ENCODE results near the gene SRSF2. TPM values are rescaled to one million over a fixed set of nuclear protein-coding genes. Genes with fewer than 3 reads are reported as not detected.
"Not testable (repeated sequence)": the region's sequence is repeated elsewhere in the genome, so short reads cannot be mapped to it uniquely, and the experiment has no call there.

SRSF2 gene, protein sequence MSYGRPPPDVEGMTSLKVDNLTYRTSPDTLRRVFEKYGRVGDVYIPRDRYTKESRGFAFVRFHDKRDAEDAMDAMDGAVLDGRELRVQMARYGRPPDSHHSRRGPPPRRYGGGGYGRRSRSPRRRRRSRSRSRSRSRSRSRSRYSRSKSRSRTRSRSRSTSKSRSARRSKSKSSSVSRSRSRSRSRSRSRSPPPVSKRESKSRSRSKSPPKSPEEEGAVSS
- polyA plus RNA-seq (ENCODE audit: insufficient read length) = 189 TPM

GRCh38 chr17:76737082-76737675 is at the start of gene SRSF2:
SRSF2 (minus strand) TSS chr17:76737331; CDS start chr17:76737160, 171 bp downstream.
- DNase-seq = peak; percentile 98

DNA sequence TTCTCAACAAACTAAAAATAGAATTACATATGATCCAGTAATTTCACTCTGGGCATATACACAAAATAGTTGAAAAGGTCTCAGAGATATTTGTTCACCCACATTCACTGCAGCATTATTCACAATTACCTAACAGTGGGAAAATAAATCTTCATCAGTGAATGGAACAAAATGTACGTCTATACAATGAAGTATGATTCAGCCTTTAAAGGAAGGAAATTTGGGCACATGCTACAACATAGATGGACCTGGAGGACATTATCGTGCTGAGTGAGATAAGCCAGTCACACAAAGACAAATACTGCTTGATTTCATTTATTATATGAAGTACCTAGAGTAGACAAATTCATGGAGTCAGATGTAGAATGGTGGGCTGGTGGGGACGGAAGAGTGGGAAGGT is 47.8 kb upstream of the SRSF2 start:
- DNase-seq = no peak

- DNase-seq = no peak
Measured at GRCh38 chr17:76783146-76783545, 46.0 kb upstream of the SRSF2 start.

- no peak for DNase-seq
Measured at GRCh38 chr17:76781056-76781982, 44.2 kb upstream of the SRSF2 start.

DNA sequence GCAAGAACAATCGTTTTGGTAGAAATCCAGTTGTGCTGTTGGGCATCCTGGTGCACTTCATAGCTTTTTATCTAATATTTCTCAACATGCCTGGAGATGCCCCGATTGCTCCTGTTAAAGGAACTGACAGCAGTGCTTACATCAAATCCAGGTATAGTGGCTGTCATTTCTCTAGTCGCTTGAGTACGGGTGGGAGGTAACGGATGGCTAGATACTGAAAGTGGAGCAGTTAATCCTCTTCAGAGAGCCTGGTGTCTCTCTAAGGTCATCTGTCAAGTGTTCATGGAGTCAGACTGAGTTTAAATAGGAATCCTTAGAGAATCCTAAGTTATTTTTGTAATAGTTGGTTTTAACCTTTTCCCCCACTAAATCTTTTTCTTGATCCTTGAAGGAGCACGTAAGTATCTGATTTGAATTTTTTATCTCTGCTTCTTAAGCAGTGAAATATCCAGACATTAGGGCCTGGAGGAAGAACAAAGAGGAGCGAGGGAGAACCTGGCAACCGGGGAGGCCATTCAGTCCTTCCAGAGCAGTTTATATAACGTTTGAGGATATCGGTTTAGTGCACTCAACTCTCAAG is 38.0 kb upstream of the SRSF2 start:
- DNase-seq = no peak

DNA sequence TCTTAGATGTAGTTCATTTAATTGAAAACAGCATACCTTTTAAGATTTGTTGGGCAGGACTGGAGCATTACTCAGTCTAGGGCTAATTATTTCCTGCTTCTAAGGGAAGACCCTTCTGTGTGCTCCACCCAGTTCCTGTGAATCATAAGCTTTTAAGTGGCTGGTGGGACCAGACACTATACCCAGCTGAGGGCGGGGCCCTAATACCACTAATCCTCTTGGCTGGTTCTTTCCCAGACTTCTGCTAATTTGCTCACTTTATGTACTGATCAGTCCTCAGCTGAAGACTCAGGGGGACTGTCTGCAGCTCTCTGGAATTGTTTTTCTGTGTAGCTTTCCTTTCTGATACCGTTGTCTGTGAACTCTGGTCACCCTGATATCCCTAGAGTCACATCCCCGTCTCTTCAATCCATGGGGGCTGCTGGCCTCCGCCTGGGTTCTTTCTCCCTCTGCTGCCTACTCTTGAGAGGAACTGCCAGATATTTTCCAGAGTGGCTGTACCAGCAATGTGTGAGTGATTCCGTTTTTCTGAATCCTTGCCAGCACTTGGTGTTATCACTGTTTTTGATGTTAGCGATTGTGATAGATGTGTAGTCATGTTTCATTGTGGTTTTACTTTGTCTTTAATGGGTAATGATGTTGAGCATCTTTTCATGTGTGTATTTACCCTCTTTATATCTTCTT is 35.9 kb upstream of the SRSF2 start:
- DNase-seq = no peak

DNA sequence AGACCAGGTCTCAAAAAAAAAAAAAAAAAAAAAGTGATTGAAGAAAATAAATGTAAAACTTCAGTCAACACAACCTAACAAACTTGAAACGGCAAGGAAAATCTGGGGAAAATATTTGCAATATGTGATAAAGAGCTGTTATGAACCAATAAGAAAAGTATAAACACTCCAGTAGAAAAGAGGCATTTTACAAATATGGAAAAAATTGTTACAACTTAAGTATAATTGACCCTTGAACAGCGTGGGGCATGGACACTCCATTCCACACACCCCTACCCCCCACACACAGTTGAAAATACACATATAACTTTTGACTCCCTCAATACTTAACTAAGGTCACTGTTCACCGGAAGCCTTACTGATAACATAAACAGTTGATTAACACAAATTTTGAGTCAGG is 21.4 kb upstream of the SRSF2 start:
- DNase-seq = no peak

DNA sequence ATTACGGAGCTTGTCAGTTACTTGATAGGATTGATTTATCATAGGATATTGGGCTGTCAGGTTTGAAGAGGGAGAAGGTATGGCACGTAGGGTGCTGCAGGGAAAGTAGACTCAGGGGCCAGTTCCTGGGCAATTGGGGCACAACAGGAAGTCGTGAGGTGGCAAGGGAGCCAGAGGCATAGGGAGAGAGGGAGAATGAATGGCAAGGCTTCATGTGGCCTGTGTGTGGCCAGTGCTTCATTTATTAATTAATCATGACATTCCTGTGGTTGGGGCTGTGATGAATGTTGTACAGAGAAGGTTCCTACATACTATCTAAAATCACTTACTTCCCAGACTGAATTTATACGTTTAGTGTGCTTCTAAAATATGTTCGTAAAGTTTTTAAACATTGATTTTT is 20.1 kb upstream of the SRSF2 start:
- no peak for DNase-seq

GRCh38 chr17:76755285-76755684 is 18.2 kb upstream of the SRSF2 start:
- DNase-seq = no peak

DNA sequence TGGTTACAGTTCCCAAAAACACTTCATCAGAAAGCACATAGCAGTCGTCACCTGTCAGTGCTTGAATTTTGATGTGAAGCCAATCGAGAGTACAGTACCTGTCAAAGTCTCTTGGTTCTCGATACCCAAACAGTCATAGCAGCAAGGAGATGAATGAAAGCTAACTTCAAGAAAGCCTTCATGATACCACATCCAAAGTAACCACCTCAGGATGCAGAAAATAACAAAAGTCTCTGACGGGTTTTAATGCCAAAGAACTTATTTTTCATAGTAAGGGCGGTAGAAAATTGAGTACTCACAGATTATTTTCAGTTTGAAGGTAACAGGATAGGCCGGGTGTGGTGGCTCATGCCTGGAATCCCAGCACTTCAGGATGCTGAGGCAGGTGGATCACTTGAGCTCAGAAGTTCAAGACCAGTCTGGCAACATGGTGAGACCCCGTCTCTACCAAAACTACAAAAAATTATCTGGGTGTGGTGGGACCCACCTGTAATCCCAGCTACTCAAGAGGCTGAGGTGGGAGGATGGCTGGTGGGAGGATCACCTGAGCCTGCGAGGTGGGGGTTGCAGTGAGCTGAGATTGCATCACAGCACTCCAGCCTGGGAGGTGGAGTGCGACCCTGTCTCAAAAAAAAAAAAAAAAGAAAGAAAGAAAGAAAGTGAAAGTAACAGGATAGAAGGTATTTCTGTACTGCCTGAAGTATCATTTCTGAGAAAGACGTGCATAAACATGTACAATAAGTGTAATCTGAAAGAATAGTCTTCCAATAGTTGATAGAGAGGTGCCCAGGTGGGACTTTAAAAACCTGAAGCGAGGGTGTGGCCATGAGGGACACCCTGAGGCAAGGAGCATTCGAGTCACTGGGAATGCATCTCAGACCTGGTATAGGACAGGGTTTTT is 16.2 kb upstream of the SRSF2 start:
- DNase-seq = no peak

GRCh38 chr17:76752006-76752405 is 14.9 kb upstream of the SRSF2 start:
- DNase-seq = no peak

DNA sequence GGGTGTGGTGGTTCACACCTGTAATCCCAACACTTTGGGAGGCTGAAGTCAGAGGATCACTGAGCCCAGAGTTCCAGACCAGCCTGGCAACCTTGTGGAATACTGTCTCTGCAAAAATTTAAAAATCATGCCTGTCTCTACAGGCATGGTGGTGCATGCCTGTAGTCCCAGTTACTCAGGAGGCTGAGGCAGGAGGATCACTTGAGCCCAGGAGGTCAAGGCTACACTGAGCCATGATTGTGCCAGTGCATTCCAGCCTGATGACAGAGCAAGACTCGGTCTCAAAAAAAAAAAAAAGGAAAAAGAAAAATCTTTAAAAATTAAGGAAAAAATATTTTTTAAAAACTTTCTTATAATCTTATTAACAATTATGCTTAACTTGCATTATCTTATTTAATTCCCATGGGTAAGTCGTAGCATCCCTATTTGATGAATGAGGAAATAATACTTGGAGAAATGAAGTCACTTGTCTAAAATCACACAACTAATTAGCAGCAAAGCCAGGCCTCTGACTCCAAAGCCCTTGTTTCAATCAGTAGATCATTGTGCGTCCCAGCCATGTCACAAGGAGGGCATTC is 14.4 kb upstream of the SRSF2 start:
- DNase-seq = no peak

DNA sequence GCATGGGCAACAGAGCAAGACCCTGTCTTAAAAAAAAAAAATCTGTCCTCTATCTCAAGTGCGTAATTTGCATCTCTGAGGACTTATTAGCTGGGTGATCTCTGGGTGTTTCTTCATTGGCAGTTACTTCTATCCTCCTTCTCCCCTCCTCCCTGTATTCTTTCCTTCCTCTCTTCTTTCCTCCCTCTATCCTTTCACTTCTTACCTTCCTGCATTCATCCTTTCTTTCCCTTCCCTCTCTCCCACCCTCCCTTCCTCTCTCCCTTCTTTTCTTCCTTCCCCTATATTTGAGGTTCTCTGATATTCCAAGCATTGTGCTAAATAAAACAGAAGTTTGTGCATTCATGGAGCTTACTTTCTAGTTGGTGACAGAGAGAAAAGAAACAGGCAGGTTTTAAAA is 11.5 kb upstream of the SRSF2 start:
- DNase-seq = no peak

GRCh38 chr17:76747716-76748363 is 10.7 kb upstream of the SRSF2 start:
- no peak for DNase-seq

- not testable (repeated sequence) for DNase-seq
Measured at GRCh38 chr17:76745785-76746184, 8.7 kb upstream of the SRSF2 start.

GRCh38 chr17:76744747-76745146 is 7.6 kb upstream of the SRSF2 start:
- no peak for DNase-seq

DNA sequence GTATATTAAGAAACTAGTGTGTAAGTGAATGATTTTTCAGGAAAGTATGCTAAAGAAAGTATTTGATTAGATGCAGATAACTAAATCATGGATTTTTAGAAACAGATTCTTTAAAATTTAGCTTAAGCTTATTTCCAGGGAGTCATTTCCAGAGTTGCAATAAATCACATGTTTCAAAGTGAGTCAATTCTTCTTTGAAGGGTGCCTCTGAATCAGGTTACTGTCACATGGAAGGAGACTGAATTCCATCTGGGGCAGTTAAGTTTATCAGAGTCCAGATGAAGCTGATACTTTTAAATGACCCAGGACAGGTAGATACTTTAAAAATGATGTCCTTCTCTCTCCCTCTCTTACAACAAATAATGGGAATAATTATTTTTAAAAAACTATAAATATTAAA is 5.8 kb upstream of the SRSF2 start:
- no peak for DNase-seq

GRCh38 chr17:76740329-76741118 is 3.4 kb upstream of the SRSF2 start:
- DNase-seq = no peak

DNA sequence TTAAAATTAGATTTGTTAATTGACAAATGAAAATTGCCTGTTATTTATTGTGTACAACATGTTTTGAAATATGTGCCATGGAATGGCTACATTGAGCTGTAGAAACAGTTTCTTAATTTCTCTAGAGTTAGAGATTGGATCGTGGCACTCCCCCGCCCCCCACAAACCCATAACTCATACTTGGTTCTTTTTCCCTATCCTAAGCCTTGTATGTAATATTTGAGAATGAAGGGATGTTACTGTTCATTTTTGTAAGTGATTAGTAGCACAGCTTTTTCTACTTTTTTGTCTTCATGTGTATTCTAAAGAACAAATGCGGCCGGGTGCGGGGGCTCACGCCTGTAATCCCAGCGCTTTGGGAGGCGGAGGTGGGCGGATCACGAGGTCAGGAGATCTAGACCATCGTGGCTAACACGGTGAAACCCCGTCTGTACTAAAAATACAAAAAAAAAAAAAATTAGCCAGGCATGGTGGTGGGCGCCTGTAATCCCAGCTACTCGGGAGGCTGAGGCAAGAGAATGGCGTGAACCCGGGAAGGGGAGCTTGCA is 2.5 kb upstream of the SRSF2 start:
- not testable (repeated sequence) for DNase-seq
